ENCODE results near the gene MRPS5.

Gene MRPS5

GRCh38 chr2:95074663-95075439, 46.8 kb downstream of the MRPS5 start:
- Mint-ChIP-seq H3K4me3 (peak overlapping the region; percentile 65), H3K9me3 (no peaks in the 10 kb centered on the region), H3K36me3 (no peaks in the 10 kb centered on the region), H3K27ac (peak overlapping the region; percentile 81), H3K4me1 (peaks cover 27% of the 10 kb centered on the region)
- peak; percentile 73 for ATAC-seq
- DNase-seq (ENCODE audit: low spot score in 2 of 2): peak in 1 of 2 donors; percentile 59

DNA sequence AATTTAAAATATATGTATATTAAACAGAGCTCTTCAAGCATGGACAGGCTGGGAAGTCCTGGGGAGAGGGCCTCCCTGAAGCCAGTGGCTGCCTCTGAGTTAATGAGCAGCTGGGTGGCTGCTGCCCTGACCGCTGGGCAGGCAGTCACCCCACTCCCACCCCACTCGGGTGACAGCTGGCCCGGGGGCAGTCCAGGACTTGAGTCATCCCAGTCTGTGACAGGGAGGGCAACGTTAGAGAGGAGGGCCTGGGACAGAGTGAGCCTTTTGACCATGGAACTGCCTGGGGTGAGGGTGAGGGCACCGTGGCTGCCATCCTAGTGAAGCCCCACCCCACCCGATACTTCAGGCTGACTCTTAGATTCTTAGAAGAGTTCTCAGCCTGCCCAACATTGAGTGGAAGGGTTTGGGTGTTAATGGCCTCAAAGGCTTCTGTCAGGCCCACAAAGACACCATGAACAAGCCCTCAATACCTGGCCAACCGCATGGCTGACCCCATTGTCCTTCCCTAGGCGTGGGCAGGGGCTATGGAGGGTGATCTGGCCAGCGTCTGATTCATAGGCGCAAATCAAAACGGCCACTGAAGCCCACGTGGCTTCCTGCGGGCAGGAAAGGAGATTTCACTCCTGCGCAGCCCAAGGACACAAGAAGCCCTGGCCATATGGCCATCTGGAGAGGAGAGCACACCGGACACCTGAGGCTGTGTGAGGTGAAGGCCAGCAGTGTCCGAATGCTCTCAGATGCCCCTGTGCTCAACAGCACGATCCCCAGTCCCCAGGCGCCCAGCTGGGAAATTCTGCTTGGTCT, 47.5 kb downstream of the MRPS5 start:
- DNase-seq (ENCODE audit: low spot score in 2 of 2) (no peak), ATAC-seq (peak; percentile 63)
- H3K36me3 Mint-ChIP-seq: no peaks in the 10 kb centered on the region
- peak overlapping the region; percentile 81 for H3K27ac Mint-ChIP-seq
- H3K4me3 Mint-ChIP-seq: peak overlapping the region; percentile 65
- H3K9me3 Mint-ChIP-seq: no peaks in the 10 kb centered on the region
- H3K4me1 Mint-ChIP-seq: peaks cover 27% of the 10 kb centered on the region

DNA sequence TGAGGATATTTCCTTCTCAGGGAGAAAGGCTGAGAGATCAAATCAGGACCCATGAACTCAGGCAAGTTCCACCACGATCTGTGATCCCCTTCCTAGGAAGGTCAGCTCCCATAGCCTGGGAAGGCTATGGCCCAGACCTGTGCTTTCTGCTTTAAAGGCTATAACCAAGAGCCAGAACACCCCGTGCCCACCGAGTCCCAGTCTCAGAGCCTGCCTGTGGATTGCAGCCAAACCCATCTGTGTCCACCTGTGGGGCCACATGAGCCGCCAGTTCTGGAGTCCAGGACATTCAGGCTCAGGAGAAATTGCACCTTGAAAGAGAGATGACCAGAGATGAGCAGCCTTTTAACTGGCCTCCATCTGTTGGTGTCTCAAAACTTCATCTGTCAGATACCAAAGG, 49.2 kb downstream of the MRPS5 start:
- H3K27ac Mint-ChIP-seq: no peak overlapping the region
- H3K4me3 Mint-ChIP-seq: no peak overlapping the region
- DNase-seq (ENCODE audit: low spot score in 2 of 2) (no peak), ATAC-seq (no peak)
- no peaks in the 10 kb centered on the region for H3K36me3 Mint-ChIP-seq
- H3K9me3 Mint-ChIP-seq: no peaks in the 10 kb centered on the region
- H3K4me1 Mint-ChIP-seq: peaks cover 26% of the 10 kb centered on the region

DNA sequence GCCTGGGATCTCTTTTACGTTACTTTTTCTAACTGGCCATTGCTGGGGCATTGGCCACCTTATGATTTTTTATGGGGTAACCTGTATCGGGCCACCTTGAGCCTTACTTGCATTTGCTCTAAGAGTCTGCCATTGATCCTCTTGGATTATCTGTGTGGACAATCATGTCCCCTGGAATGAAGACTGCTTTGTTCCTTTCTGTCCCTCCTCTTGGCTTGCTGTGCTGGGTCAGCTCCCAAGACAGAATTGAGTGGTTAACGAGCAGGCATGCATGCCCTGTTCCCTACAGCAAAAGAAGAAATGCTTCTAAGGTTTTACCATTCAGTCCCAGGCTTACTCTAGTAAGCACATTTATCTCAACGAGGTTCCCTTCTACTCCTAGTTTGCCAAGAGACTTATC, 49.8 kb downstream of the MRPS5 start:
- H3K9me3 Mint-ChIP-seq: no peaks in the 10 kb centered on the region
- H3K27ac Mint-ChIP-seq: no peak overlapping the region
- ATAC-seq (no peak), DNase-seq (ENCODE audit: low spot score in 2 of 2) (no peak)
- H3K4me3 Mint-ChIP-seq: no peak overlapping the region
- H3K36me3 Mint-ChIP-seq: no peaks in the 10 kb centered on the region
- H3K4me1 Mint-ChIP-seq: peaks cover 20% of the 10 kb centered on the region

- H3K27ac Mint-ChIP-seq: no peak overlapping the region
- H3K36me3 Mint-ChIP-seq: no peaks in the 10 kb centered on the region
- ATAC-seq (no peak), DNase-seq (ENCODE audit: low spot score in 2 of 2) (no peak)
- peaks cover 8% of the 10 kb centered on the region for H3K4me1 Mint-ChIP-seq
- no peaks in the 10 kb centered on the region for H3K9me3 Mint-ChIP-seq
- no peak overlapping the region for H3K4me3 Mint-ChIP-seq
These were observed 52.1 kb downstream of the MRPS5 start for GRCh38 chr2:95069465-95069864.

- ATAC-seq: no peak
- no peak for DNase-seq (ENCODE audit: low spot score in 2 of 2)
- Mint-ChIP-seq H3K9me3 (no peaks in the 10 kb centered on the region), H3K4me3 (no peak overlapping the region), H3K4me1 (peaks cover under 1% of the 10 kb centered on the region), H3K36me3 (no peaks in the 10 kb centered on the region), H3K27ac (no peak overlapping the region)
These were observed 53.4 kb downstream of the MRPS5 start for GRCh38 chr2:95068256-95068655.

DNA sequence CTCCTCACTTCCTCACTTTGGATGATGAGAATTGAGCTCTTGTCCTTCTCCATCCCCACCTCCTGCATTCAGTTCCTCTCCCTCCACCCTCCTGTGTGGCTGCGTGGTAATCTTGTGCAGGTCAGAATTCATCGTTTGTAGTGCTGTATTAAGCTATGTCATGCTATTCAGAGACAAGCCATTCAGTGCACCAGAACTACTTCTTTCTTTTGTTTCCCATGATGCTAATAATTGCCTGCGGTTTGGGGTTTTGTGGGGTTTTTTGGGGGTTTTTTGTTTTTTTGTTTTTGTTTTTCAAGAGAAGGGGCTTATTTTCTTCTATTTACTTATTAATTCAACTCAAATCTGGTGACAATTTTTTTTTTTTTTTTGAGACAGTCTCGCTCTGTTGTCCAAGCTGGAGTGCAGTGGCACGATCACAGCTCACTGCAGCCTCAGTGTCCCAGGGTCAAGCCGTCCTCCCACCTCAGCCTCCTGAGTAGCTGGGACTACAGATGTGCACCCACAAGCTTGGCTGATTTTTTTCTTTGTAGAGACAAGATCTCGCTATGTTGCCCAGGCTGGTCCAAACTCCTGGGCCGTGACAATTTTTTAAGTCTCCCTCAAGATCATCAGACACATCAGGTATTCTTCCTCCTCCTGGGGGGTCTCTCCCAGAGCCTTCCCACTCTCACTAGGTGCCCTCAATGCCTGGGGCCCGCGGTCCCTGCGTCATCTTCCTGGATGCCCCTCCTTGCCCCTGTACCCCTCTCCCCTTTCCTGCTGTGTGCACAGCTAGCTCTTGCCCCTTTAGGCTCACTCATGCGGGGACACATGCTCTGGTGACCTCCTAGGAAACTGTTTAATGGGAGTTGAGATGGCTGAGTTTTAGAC, 58.3 kb downstream of the MRPS5 start:
- no peak for DNase-seq (ENCODE audit: low spot score in 2 of 2)

GRCh38 chr2:95062242-95063085, 59.1 kb downstream of the MRPS5 start:
- H3K4me3 Mint-ChIP-seq: no peak overlapping the region
- H3K27ac Mint-ChIP-seq: peak overlapping the region; percentile 41
- H3K9me3 Mint-ChIP-seq: no peaks in the 10 kb centered on the region
- no peak for DNase-seq (ENCODE audit: low spot score in 2 of 2)
- ATAC-seq: no peak
- no peaks in the 10 kb centered on the region for H3K36me3 Mint-ChIP-seq
- H3K4me1 Mint-ChIP-seq: peaks cover 15% of the 10 kb centered on the region

More for the DNA sequence above, 58.3 kb downstream of the MRPS5 start:
- Mint-ChIP-seq H3K9me3 (no peaks in the 10 kb centered on the region), H3K4me1 (peaks cover 15% of the 10 kb centered on the region), H3K36me3 (no peaks in the 10 kb centered on the region), H3K4me3 (no peak overlapping the region), H3K27ac (no peak overlapping the region)
- ATAC-seq: no peak

DNA sequence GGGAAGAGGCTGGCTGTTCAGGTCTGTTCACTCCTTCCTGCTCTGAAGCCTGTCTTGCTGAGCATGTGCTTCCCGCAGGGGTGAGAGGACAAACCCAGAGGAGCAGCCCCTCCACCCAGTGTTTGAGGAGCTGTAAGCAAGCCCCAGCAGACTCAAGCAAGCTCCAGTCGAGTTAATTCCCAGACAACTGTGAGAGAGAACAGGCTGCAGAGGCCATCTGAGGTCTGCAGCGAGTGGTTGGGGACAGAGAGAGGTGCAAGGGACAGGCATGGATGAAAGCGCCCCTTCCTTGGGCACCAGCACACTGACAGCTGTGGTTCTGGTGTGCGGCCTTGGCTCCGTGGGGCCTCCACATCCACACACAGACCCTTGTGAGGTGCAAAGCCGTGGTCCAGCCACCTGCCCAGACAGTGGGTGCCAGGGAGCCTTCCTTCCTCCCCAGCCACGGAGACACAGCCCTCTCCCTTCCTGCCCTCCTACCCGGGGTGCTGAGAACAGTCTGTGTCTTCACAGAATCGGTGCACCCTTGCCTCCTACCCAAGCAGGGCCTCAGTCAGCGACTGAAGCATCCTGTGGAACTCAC, 59.9 kb downstream of the MRPS5 start:
- no peak for ATAC-seq
- H3K4me3 Mint-ChIP-seq: no peak overlapping the region
- peaks cover 15% of the 10 kb centered on the region for H3K4me1 Mint-ChIP-seq
- H3K36me3 Mint-ChIP-seq: no peaks in the 10 kb centered on the region
- DNase-seq (ENCODE audit: low spot score in 2 of 2): no peak
- peak overlapping the region; percentile 41 for H3K27ac Mint-ChIP-seq
- H3K9me3 Mint-ChIP-seq: no peaks in the 10 kb centered on the region

GRCh38 chr2:95061119-95061512, 60.5 kb downstream of the MRPS5 start:
- no peak for ATAC-seq
- Mint-ChIP-seq H3K4me1 (peaks cover 15% of the 10 kb centered on the region), H3K27ac (no peak overlapping the region), H3K4me3 (no peak overlapping the region), H3K9me3 (no peaks in the 10 kb centered on the region), H3K36me3 (no peaks in the 10 kb centered on the region)
- no peak for DNase-seq (ENCODE audit: low spot score in 2 of 2)

DNA sequence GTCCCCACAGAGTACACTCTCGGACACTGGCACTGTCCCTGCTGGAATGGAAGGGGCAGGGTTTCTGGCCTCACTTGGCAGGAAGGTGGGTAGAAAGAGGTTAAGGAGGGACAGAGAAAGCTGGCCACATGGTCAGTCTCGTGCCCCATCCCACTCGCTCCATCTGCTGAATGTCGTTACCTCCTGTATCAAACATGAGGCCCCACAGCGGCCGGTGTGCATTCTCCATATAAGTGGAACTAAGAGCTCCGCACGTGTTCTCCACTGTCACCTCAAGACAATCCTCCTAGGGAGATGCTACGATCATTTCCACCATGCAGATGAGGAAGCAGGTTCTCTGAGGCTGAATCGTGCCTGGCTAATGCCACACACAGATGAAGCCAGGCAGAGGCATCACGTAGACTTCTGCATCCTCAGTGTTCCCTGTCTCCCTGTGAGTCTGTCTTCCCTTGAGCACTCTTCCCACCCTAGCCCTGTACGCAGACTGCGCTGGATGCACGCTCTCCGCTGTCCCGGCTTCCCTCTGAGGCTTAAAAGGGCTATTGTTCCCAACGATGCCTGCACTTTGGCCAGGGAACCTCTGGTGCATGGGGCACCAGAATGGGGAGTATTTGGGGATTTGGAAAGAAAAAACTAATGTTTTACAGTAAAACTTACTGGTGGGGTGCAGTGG, 61.0 kb downstream of the MRPS5 start:
- Mint-ChIP-seq H3K36me3 (no peaks in the 10 kb centered on the region), H3K27ac (no peak overlapping the region), H3K4me3 (no peak overlapping the region), H3K9me3 (no peaks in the 10 kb centered on the region), H3K4me1 (peaks cover 15% of the 10 kb centered on the region)
- DNase-seq (ENCODE audit: low spot score in 2 of 2) (no peak), ATAC-seq (no peak)

DNA sequence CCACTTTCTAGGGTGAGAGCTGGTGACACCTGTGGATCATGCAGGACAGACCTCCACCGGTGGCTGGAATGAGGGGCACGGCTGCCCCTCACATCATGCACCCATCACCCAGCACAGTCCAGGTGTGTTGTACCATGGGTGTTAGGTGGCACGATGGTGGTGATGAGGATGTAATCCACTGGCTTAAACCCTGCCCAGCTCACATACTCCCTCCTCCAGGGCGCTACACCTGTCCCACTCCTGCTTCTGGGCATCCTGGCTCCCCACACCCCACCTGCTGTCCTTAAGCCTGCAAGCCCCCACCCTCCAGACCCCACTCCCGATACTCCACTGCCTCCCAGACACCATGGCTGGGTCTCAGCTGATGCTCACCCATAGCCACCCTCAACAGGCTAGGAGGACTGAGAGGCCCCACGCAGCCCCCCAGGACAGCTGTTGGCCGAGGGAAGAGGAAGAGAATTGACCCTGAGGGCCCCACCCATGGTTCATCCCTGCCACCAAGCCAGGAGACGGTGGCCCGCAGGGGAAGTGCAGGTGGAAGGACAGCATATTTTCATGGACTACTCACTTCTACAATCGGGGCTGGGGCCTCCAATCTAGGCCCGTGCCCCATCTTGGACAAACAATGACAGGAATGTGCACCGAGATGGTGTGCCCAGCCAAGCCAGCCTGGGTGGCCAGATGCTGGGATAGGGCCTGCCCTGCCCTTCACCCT, 61.8 kb downstream of the MRPS5 start:
- H3K4me1 Mint-ChIP-seq: peaks cover 15% of the 10 kb centered on the region
- no peak for ATAC-seq

DNA sequence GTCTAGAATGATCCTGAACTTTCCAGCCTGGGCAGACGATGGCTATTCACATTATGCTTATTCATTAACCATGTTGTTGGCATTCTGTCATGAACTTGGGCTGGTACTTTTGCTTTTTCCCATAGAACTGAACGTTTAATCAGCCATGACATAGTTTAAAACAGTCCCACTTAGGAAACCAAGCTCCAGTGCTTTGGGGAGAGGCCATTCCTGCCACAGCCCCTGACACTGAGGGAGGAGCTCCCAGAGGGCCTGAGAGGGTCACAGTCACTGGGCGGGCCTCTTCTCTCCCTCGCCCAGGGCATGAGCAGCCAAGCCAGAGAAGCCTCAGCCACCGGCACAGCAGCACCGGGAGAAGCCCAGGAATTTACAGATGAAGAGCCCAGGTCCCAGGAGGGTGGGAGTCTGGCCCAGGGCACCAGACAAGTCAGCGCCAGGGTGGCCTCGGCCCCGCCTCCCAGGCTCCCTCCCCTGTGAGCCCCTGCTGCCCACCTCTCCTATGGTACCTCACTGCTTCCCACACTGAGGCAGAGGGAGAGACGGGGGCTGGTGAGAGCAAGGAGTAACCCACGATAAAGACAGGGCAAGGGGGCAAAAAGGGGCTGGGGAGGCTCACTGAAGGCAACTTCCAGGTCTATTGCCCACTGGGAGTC, 62.5 kb downstream of the MRPS5 start:
- H3K4me1 Mint-ChIP-seq: peaks cover 15% of the 10 kb centered on the region

More for the DNA sequence above, 61.8 kb downstream of the MRPS5 start:
- Mint-ChIP-seq H3K27ac (no peak overlapping the region), H3K36me3 (no peaks in the 10 kb centered on the region), H3K9me3 (no peaks in the 10 kb centered on the region), H3K4me3 (no peak overlapping the region)
- DNase-seq (ENCODE audit: low spot score in 2 of 2): no peak

More for the DNA sequence above, 62.5 kb downstream of the MRPS5 start:
- no peaks in the 10 kb centered on the region for H3K36me3 Mint-ChIP-seq
- H3K4me3 Mint-ChIP-seq: no peak overlapping the region
- no peak overlapping the region for H3K27ac Mint-ChIP-seq
- no peaks in the 10 kb centered on the region for H3K9me3 Mint-ChIP-seq
- DNase-seq (ENCODE audit: low spot score in 2 of 2) (no peak), ATAC-seq (no peak)
